Head of caudate nucleus (tissue), 42 donors: ENCODE results near the gene SLC13A5.

Experiments used
- DNase-seq, 42 donors: peaks; one replicate each; pipeline versions ENCODE4 v3.0.0 to v3.0.0-alpha.2; 2020 to 2021; ENCODE audit warnings: mixed read lengths in 7 of 42
- intact Hi-C: fragments of 100-400 bp; cut with DNase I; formaldehyde crosslinking; loops from one replicate; pipeline ENCODE4 v1.15.0; 2022

Gene SLC13A5

DNA sequence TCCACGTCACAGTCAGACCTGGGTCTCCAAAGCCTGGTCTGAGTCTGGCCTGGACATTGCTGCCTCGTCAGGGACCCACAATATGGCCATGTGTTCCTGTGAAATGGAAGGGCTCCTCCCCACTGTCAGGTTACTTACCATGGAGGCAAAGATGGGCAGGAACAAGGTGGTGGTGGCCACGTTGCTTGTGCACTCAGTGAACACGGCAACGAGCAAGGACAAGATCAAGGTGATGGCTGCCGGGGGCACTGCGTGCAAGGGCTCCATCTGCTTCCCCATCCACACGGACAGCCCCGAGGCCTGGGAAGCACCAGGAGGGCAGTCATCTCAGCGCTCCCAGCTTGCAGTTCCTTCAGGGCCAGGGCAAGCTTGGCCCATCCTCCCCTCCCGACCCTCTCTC is 22.5 kb downstream of the SLC13A5 start:
- no peak for DNase-seq
- intact Hi-C loops: no loop called here

- no peak for DNase-seq
Measured at GRCh38 chr17:6688944-6689343, 24.2 kb downstream of the SLC13A5 start.

DNA sequence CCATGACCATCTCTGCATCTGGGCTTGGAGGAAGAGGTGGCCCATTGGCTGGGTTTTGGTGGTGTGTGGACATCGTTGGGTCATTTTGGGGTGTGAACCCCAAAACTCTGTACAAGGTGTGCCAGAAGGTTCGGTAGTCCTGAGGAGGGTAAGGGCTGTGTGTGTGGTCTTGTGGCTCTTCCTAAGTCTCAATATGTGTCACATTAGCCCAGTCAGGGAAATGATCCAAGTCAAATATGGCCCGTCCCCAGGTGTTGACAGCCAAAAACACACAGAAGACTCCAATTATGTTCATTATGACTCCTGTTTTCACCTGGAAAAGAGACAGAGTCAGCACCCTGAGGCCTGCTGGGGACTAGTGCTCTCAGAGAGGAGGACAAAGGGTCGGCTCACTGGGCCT is 27.1 kb downstream of the SLC13A5 start:
- no peak for DNase-seq
- intact Hi-C loops: no loop called here

More at GRCh38 chr17:6688944-6689343, 24.2 kb downstream of the SLC13A5 start:
- intact Hi-C loops: no loop called here

GRCh38 chr17:6684881-6685767 is 28.0 kb downstream of the SLC13A5 start:
- intact Hi-C loops: no loop called here
- DNase-seq: no peak

DNA sequence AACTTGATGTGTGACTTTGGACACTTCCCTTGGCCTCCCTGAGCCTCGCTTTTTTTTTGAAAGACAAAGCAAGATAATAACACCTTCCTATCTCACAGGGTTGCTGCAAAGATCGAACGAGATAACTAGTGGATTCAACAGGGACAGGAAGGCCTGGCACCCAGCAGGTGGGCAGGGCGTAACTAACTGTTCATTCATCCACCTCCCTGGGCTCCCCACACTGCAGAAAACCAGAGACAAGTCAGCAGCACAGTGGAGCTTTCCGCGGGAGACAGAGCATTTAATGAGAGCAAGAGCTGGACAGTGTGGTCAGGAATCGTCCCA is 28.7 kb downstream of the SLC13A5 start:
- DNase-seq: no peak
- intact Hi-C loops: no loop called here

DNA sequence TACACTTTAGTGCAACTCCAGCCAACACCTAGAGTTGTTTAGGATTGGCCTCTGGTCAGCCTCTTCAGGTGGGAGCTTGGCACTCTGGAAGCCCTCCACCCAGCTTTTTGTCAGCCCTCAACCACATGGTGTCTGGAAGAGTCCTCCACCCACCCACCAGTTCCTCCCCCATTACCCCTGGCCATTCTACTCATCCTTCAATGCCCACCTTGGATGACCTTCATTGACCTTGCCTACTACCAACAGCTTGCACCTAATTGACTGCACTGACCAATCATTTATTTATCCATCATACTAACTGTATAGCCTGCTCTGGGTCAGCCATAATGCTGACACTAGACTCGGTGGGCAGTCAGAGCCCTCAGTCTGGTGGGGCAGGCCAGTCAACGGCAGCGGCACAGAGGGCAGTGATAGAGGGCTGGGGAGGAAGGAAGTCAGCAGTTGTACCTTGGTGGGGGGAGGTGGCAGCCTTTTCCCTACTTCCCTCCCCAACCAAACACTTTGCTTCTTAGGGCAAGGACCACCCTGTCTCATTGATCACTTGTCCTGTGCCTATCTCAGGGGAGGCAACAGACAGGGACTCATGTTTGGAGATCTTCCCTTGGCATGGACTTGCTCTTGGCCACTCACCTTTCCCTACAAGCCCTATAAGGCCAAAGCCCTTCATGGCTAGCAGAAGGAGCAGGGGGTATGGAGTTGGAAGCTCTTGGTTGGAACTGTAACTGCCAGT is 29.3 kb downstream of the SLC13A5 start:
- intact Hi-C loops: no loop called here
- DNase-seq: no peak

GRCh38 chr17:6683081-6683684 is 30.0 kb downstream of the SLC13A5 start:
- DNase-seq: no peak
- intact Hi-C loops: no loop called here

DNA sequence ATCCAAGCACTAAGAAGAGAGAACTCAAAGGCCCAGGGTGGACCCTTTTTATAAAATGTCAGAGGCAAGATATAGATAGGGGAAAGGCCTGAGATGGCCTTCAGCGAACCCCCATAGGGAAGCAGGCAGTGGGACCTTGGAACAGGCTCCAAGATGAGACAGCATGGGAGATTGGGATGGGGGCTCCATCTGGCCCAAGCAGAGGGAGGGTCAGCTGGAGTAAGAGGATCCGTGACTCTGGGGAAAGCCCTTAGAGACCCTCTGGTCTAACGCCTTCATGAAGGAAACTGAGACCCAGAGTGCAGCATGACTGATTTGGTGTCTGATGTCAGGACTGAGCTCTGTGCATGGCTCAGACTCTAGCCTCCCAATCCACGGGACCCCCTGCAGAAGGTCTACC is 30.8 kb downstream of the SLC13A5 start:
- intact Hi-C loops: no loop called here
- DNase-seq: no peak

GRCh38 chr17:6681671-6682070 is 31.5 kb downstream of the SLC13A5 start:
- intact Hi-C loops: no loop called here
- no peak for DNase-seq

DNA sequence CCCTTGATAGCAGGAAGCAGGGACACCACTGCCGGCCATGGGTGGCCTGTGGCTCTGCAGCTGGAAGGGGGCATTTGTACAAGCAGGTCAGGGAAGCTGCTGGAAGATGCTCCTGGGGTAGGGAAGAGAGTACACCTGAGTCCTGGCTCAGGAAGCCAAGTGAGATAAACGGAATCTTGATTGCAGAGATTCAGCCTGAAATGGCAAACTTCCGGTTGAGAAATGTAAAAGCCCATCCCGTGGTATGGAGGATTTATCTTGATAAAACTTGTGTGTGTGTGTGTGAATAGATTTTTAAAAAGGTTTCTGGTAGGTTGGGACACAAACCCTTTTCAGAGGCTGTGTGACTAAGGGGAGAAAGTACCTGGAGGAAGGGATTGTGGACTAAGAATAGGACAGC is 32.0 kb downstream of the SLC13A5 start:
- no peak for DNase-seq
- intact Hi-C loops: no loop called here

GRCh38 chr17:6679241-6679640 is 33.9 kb downstream of the SLC13A5 start:
- no peak for DNase-seq
- intact Hi-C loops: no loop called here

GRCh38 chr17:6677946-6678345 is 35.2 kb downstream of the SLC13A5 start:
- no peak for DNase-seq
- intact Hi-C loops: no loop called here

DNA sequence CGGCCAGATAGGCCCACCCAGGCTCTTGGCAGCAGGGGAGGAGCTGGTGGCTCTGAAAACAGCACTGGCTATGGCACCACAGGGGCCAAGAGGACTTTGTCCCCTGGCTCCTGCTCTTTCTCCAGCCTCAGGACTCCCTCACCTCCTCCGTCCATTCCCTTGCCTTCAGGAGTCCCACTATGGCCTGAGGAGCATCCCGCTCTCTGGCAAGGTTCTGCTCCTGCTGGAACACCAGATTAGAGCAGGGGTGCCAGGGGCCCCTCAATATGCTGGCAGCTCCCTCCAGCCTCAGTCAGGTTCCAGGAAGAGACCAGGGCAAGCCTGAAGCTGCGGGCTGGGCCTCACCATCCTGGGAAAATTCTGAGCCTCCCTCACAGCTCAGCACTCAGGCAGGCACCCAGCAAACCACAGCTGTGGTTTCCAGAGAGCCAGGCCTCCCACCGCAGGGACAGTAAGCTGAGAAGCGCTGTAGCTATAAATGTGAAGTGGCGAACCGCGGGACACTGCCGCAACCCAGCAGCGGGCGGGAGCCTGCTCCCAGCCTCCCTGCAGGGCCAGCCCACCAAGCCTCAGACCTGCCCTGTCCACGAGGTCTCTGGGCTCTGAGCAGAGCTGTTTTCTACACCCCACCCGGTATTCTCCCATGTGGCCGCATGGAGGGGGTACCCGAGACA is 35.9 kb downstream of the SLC13A5 start:
- intact Hi-C loops: no loop called here
- DNase-seq: no peak

- intact Hi-C loops: no loop called here
Measured at GRCh38 chr17:6676802-6677157, 36.4 kb downstream of the SLC13A5 start.

DNA sequence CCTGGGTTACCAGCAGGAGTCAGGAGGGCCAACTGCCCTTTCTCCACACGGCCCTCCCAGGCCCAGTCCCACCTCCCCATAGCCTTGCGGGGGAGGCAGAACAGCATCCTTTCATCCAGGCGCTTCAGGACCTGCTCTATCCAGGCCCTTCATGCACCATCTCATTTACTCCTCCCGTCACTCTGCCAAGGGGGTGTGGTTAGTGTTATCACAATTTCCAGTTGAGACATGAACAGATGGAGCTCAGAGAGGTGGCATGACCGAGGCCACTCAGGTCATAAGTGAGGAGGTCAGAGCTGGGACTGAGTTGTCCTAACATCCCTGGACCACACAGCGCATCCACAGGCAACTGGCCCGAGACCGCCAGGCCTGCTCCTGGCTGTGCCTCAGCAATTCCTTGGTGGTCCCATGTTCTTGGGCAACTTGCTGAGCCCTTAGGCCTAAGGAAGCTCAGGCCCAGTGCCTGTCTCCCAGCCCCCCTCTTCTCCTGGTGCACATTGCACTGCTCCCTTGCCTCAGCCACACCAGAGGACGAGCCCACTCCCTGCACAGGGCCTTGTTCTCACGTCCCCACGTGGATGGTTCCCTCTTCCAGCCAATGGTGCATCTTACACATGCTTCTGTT is 37.9 kb downstream of the SLC13A5 start:
- intact Hi-C loops: no loop called here
- DNase-seq: no peak

More at GRCh38 chr17:6676802-6677157, 36.4 kb downstream of the SLC13A5 start:
- DNase-seq: no peak

GRCh38 chr17:6674586-6674985 is 38.6 kb downstream of the SLC13A5 start:
- intact Hi-C loops: no loop called here
- no peak for DNase-seq

DNA sequence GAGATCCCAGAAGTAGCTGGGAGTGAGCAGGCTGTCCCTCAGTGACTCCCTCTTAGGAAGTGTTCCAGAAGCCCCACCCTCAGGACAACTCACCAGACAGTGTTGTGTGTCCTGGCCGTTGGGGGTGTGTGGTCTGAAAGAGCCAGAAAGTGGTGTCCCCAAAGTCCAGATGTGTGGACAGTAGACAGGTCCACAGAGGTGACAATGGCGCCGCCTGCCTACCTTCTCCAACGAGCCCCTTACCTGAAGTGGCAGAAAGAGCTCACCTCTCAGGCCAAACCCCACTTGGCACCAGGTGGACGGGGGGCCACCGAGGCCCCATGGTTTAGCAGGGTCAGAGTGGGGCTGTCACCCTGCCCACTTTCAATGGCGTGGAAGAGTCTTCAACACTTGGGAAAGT is 41.7 kb downstream of the SLC13A5 start:
- peak in 1 of 42 donors; percentile 18 for DNase-seq
- intact Hi-C loops: no loop called here

DNA sequence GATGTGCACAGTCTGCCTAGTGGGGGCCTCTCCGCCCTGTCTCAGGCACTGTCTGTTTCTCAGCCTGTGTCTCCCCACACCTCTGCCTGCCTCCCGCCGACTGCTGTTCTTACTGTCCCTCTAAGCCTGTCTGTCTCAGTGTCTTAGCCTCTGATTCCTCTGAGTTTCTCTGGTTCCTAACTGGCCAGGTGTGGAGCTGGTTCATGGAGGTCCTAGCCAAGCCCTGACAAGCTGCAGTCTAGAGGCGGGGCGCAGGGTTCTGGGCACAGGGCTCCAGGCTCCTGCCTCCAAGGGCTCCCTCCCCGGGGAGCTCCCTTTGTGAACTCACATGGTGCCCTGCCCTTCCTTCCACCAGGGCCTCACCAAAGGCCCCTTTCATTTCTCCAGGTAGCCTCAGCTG is 42.2 kb downstream of the SLC13A5 start:
- intact Hi-C loops: no loop called here
- peak in 1 of 42 donors; percentile 8 for DNase-seq

DNA sequence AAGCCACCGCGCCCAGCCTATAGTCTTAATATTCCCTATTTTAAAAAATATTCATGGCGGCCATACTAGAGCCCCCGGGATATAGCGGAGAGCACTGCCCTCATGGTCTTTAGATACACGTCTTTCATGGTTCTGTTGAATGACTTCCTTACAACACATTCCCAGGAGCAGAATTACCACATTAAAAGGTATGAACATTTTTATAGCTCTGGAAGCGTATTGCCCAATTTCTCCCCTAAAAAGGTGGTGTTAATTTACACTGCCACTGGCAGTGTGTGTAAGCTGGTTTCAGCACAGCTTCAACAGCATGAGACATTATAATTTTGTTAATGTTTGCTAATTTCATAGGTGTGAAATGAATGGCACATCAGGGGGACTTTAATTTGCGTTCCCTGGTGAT is 42.6 kb downstream of the SLC13A5 start:
- no peak for DNase-seq
- intact Hi-C loops: no loop called here
